ENCODE measurements around the gene ERG. TPM values are rescaled to one million over a fixed set of nuclear protein-coding genes. Genes with fewer than 3 reads are reported as not detected.

Gene ERG
- total RNA-seq, 1 experiment from 2014 or later: not detected

- H3K36me3 Mint-ChIP-seq (ENCODE audit: insufficient read depth, unreplicated experiment): no peaks in the 10 kb centered on the region
- CTCF ChIA-PET: no interaction called here
- DNase-seq: no peak
- H3K9me3 Mint-ChIP-seq (ENCODE audit: low read depth, unreplicated experiment): no peaks in the 10 kb centered on the region
- peaks cover 13% of the 10 kb centered on the region for H3K27me3 Mint-ChIP-seq (ENCODE audit: unreplicated experiment)
- no peaks in the 10 kb centered on the region for H3K4me1 Mint-ChIP-seq (ENCODE audit: low read depth, unreplicated experiment)
- intact Hi-C loops (cut with micrococcal nuclease; ENCODE audit: unreplicated experiment): no loop called here
- H3K27ac Mint-ChIP-seq (ENCODE audit: unreplicated experiment): no peak overlapping the region
- no TSS peak for BruUV-seq (replicated peaks)
- H3K4me3 Mint-ChIP-seq (ENCODE audit: low read depth, unreplicated experiment): no peak overlapping the region
- TF ChIP-seq CTCF (IDR thresholded peaks at IDR 0.05; ENCODE audit: unreplicated experiment): no peak
Observed at GRCh38 chr21:38367646-38368045, 130.6 kb downstream of the ERG start.

- CTCF ChIA-PET: no interaction called here
- no peak overlapping the region for H3K4me3 Mint-ChIP-seq (ENCODE audit: low read depth, unreplicated experiment)
- no peaks in the 10 kb centered on the region for H3K36me3 Mint-ChIP-seq (ENCODE audit: insufficient read depth, unreplicated experiment)
Observed at GRCh38 chr21:38365521-38365920, 132.8 kb downstream of the ERG start.

GRCh38 chr21:38363693-38364092 is 134.6 kb downstream of the ERG start:
- CTCF ChIA-PET: no interaction called here
- Mint-ChIP-seq H3K27ac (ENCODE audit: unreplicated experiment) (no peak overlapping the region), H3K9me3 (ENCODE audit: low read depth, unreplicated experiment) (no peaks in the 10 kb centered on the region), H3K27me3 (ENCODE audit: unreplicated experiment) (peaks cover 48% of the 10 kb centered on the region), H3K36me3 (ENCODE audit: insufficient read depth, unreplicated experiment) (no peaks in the 10 kb centered on the region), H3K4me3 (ENCODE audit: low read depth, unreplicated experiment) (no peak overlapping the region), H3K4me1 (ENCODE audit: low read depth, unreplicated experiment) (no peaks in the 10 kb centered on the region)
- no TSS peak for BruUV-seq (replicated peaks)
- DNase-seq: no peak
- no peak for TF ChIP-seq CTCF (IDR thresholded peaks at IDR 0.05; ENCODE audit: unreplicated experiment)
- intact Hi-C loops (cut with micrococcal nuclease; ENCODE audit: unreplicated experiment): no loop called here

More at GRCh38 chr21:38365521-38365920, 132.8 kb downstream of the ERG start:
- intact Hi-C loops (cut with micrococcal nuclease; ENCODE audit: unreplicated experiment): no loop called here
- no TSS peak for BruUV-seq (replicated peaks)
- TF ChIP-seq CTCF (IDR thresholded peaks at IDR 0.05; ENCODE audit: unreplicated experiment): no peak
- H3K9me3 Mint-ChIP-seq (ENCODE audit: low read depth, unreplicated experiment): no peaks in the 10 kb centered on the region
- H3K27ac Mint-ChIP-seq (ENCODE audit: unreplicated experiment): no peak overlapping the region
- H3K4me1 Mint-ChIP-seq (ENCODE audit: low read depth, unreplicated experiment): no peaks in the 10 kb centered on the region
- peaks cover 29% of the 10 kb centered on the region for H3K27me3 Mint-ChIP-seq (ENCODE audit: unreplicated experiment)
- no peak for DNase-seq

- no peaks in the 10 kb centered on the region for H3K9me3 Mint-ChIP-seq (ENCODE audit: low read depth, unreplicated experiment)
- DNase-seq: no peak
- no TSS peak for BruUV-seq (replicated peaks)
- no peaks in the 10 kb centered on the region for H3K4me1 Mint-ChIP-seq (ENCODE audit: low read depth, unreplicated experiment)
- H3K4me3 Mint-ChIP-seq (ENCODE audit: low read depth, unreplicated experiment): no peak overlapping the region
- peaks cover 43% of the 10 kb centered on the region for H3K27me3 Mint-ChIP-seq (ENCODE audit: unreplicated experiment)
- no peak for TF ChIP-seq CTCF (IDR thresholded peaks at IDR 0.05; ENCODE audit: unreplicated experiment)
- H3K27ac Mint-ChIP-seq (ENCODE audit: unreplicated experiment): no peak overlapping the region
- no peaks in the 10 kb centered on the region for H3K36me3 Mint-ChIP-seq (ENCODE audit: insufficient read depth, unreplicated experiment)
- CTCF ChIA-PET: no interaction called here
- intact Hi-C loops (cut with micrococcal nuclease; ENCODE audit: unreplicated experiment): no loop called here
Observed at GRCh38 chr21:38361324-38361723, 137.0 kb downstream of the ERG start.

All from Calu3 (cell line).